GM12891 (cell line): ENCODE data around the gene PCED1B.
"Not testable (repeated sequence)": the region's sequence is repeated elsewhere in the genome, so short reads cannot be mapped to it uniquely, and the experiment has no call there.

Experiments used
- DNase-seq: peaks from one replicate; pipeline ENCODE4 v3.0.0; 2011; ENCODE audit warnings: low spot score; ENCODE audit not compliant: insufficient read length
- FAIRE-seq: peaks from 2 replicates; lab custom pipeline; 2011; peaks lifted over from hg19 to GRCh38; lab: Jason Lieb, UNC
- PAX5 ChIP-seq: IDR thresholded peaks from 2 replicates; pipeline ENCODE4 v1.6.1; 2011; ENCODE audit warnings: low read length, moderate library complexity, mild to moderate bottlenecking; ENCODE audit not compliant: insufficient read depth, severe bottlenecking
- POLR2A ChIP-seq: IDR thresholded peaks from 2 replicates; pipeline ENCODE4 v1.6.1; 2011; ENCODE audit warnings: low read depth, low read length, control low read depth
- POLR2AphosphoS5 ChIP-seq: IDR thresholded peaks from 2 replicates; pipeline ENCODE4 v1.6.1; 2011; ENCODE audit warnings: low read depth, low read length, control low read depth
- POU2F2 ChIP-seq: IDR thresholded peaks from 2 replicates; pipeline ENCODE4 v1.6.1; 2011; ENCODE audit warnings: low read depth, mild to moderate bottlenecking, control low read depth, low read length, moderate library complexity
- SPI1 ChIP-seq: IDR thresholded peaks from 2 replicates; pipeline ENCODE4 v1.6.1; 2011; ENCODE audit warnings: low read depth, low read length, control low read depth
- TAF1 ChIP-seq: IDR thresholded peaks from 2 replicates; pipeline ENCODE4 v1.6.1; 2011; ENCODE audit warnings: low read depth, low read length, control low read depth

The PCED1B gene

DNA sequence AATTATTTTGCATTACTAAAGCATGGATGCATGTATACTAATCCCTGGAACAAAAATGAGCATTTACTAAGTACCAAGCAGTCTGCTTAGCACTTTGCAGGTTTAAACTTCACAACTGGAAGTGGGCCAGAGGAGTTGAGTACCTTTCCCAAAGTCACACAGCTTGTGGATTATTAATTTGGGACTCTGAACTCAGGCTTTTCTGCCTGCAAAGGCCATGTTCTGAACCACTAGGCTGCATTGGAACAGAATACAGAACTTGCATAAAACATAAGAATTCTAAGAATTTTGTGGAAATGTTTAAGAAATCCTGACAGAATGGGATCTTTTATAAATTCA is 133.2 kb downstream of the PCED1B start:
- TF ChIP-seq PAX5, result no peak
- TF ChIP-seq POLR2A, result no peak
- no peak for FAIRE-seq
- DNase-seq, result no peak

DNA sequence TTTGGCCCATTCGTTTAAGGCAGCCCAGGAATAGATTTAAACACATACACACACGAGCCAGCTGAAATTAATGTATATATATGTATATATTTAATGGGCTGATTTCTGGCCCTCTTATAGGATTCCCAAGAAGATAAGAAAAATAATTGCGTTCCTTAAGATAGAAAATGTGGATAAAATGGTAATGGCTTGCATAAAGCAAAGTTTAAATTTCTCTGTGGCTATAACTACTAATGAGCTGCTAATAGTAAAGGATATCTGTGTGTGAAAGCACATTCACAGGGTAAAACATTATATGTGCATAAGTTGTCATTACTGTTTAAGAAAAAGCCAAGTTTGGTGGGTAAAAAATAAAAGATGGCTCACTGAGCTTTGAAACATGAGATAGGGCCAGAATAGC is 134.0 kb downstream of the PCED1B start:
- FAIRE-seq (no peak), DNase-seq (no peak)
- TF ChIP-seq SPI1 (no peak), POLR2AphosphoS5 (no peak), POLR2A (no peak), POU2F2 (no peak), PAX5 (no peak), TAF1 (no peak)

DNA sequence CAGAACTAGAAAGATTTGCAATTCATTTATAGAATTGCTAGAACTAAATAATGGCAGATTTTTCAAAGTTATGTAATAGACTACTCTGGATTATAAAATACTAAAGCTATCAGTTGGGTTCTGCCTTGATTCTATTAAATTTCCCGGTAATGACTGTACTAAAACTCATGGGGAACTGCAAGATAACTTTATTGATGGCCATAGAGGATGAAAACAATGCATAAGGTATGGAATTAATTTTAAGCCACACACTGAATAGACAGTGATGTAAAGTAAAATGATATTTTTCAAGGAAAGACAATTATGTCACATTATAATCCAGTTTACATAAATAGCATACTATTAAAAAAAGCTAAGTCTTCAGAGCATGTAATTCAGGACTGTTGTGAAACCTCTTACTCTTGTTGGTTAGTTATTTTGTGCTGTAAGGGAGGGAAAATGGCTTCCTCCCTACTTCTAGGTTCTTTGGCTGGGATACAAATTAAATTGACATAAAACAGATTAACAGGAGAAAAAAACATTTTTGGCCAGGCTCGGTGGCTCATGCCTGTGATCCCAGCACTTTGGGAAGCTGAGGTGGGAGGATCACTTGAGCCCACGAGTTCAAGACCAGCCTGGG is 134.7 kb downstream of the PCED1B start:
- DNase-seq (no peak), FAIRE-seq (no peak)
- TF ChIP-seq SPI1, result no peak
- TF ChIP-seq TAF1, result no peak
- TF ChIP-seq PAX5, result no peak
- no peak for TF ChIP-seq POLR2A
- no peak for TF ChIP-seq POLR2AphosphoS5

DNA sequence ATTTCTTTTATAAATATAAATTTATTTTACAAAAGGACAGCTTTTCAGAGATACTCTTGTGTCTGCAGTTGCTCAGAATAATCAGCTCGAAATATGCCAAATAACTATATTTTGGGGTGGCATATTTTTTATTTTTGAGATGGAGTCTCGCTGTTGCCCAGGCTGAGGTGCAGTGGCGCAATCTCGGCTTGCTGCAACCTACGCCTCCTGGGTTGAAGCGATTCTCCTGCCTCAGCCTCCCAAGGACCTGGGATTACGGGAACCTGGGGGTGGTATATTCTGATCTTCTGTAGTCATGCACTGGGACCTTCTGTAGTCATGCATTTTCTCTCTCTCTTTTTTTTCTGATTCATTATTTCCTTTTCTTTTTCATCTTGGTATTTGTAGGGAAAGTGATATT is 135.3 kb downstream of the PCED1B start:
- FAIRE-seq (no peak), DNase-seq (no peak)
- TF ChIP-seq POLR2AphosphoS5, result no peak

DNA sequence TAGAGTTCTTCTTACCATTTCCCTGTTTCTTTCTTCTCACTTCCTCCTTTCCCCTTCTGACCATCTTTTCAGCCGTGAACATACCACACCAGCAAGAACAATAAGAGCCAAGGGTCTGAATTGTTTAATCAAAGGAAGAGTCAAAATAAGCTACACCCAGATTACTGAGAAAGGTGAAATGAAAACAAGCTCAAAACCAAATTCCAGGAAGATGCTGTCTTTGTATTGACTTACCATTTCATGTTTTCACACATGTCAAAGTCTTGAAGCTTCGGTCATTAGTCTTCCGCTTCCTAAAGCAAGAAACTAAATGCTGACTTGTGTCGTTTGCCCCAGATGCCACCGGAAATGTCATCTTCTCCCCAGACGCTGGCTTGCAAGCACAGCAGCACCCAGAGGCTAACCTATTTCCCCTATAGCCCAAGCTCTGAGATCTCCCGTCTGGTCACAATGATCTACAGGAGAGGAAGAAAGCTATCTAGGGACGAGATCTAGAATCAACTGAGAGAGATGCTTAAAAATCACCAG is 136.8 kb downstream of the PCED1B start:
- peak; percentile 84 for FAIRE-seq
- TF ChIP-seq POLR2AphosphoS5 (no peak), POLR2A (no peak), POU2F2 (no peak), TAF1 (no peak), PAX5 (no peak), SPI1 (peak; percentile 84)
- DNase-seq, result no peak

DNA sequence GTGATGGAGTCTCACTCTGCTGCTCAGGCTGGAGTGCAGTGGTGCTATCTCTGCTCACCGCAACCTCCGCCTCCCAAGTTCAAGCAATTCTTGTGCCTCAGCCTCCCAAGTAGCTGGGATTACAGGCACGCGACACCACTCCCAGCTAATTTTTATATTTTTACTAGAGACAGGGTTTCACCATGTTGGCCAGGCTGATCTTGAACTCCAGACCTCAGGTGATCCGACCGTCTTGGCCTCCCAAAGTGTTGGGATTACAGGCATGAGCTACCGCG is 138.1 kb downstream of the PCED1B start:
- FAIRE-seq, DNase-seq: not testable (repeated sequence)

DNA sequence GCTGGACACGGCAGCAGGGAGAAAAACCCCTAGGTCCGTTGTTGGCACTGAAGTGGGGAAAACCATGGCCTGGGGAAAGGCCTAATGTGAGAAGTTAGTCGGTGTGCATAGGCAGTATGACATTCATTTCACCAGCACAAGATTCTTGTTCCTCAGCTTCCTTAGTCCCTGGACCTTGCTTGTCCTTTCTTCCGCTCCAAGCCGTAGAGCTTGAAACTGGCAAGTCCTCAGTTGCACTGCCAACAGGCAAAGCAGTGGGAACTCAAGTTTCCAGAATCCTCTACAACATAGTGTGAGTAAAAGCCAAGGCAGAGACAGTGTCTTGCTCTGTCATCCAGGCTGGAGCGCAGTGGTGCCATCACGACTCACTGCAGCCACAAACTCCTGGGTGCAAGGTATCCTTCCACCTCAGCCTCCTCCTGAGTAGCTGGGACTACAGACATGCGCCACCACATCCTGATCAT is 138.8 kb downstream of the PCED1B start:
- TF ChIP-seq PAX5, result no peak
- peak; percentile 36; the same call in 1 of the 2 replicates for TF ChIP-seq POLR2A
- DNase-seq, result no peak
- peak; percentile 77 for FAIRE-seq

DNA sequence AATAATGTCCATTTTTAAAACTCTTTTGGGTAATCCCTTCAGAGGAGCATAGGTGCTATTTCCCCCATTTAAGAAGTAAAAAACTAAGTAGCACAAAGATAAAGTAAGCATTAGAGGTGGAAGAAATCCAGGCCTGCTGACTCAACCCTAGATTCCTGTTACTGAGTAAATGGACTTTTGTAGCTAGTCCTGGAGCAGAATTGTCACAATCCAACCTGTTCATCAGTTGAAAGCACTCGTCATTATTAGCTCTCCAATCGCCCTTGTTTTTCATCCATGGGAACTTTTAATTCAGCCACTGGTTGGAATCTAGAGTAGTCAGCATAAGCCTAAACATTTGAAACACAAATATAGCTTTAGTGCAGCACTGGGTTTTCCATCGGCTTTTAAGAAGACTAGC is 139.8 kb downstream of the PCED1B start:
- FAIRE-seq (no peak), DNase-seq (no peak)
- no peak for TF ChIP-seq POLR2A
- no peak for TF ChIP-seq POLR2AphosphoS5
- TF ChIP-seq PAX5, result no peak
- no peak for TF ChIP-seq SPI1
- TF ChIP-seq POU2F2, result no peak
- TF ChIP-seq TAF1, result no peak

DNA sequence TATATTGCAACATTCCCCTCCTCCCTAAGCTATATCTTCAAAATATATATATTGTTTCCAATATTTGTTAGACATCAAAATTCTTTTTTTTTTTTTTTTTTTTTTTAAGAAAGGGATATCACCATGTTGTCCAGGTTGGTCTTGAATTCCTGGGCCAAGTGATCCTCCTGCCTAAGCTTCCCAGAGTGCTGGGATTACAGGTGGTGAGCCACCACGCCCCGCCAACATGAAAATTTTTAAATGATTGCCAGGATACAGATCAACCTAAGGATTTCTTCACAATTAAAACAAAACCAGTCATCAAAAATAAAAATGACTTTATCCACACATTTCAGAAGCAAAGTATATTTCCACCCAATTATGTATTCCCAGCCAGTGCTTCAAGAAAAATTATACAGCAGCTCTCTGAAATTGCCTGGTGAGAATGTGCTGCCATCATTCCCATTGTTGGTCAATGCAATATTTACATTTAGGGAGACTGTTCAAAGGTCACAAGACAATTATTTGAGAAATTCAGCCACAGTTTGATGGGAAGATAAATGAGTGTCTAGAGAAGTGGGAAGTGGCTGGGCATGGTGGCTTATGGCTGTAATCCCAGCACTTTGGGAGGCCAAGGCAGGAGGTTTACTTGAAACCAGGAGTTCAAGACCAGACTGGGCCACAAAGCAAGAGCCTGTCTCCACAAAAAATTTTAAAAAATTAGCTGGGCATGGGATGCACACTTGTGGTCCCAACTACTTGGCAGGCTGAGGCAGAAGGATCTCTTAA is 142.0 kb downstream of the PCED1B start:
- FAIRE-seq, result no peak
- DNase-seq, result no peak
- TF ChIP-seq POU2F2, result no peak

DNA sequence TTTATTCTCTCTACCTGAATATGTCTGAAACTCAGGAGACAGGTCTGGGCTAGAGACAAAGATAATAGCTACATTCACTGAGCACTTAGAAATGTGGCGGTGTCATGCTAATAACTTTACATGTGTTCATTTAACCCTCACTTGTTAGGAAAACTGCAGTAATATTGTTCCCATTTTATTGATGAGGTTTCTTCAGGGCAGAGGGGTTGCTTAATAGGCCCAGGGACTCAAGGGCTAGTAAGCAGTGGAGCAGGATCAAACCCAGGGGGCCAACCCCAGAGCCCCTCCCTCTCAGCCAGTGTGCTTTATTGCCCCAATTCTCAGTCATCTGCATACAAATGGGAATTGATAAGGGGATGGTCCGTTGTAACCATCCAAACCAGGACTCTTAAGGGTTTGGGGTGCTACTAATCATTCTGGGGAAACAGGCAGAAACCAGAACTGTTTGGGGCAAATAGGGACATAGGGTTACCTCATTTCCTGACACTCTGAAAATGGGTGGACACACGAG is 143.2 kb downstream of the PCED1B start:
- FAIRE-seq (no peak), DNase-seq (no peak)
- no peak for TF ChIP-seq TAF1
- no peak for TF ChIP-seq POU2F2
- TF ChIP-seq PAX5, result no peak
- TF ChIP-seq SPI1, result no peak
- no peak for TF ChIP-seq POLR2A
- TF ChIP-seq POLR2AphosphoS5, result no peak

DNA sequence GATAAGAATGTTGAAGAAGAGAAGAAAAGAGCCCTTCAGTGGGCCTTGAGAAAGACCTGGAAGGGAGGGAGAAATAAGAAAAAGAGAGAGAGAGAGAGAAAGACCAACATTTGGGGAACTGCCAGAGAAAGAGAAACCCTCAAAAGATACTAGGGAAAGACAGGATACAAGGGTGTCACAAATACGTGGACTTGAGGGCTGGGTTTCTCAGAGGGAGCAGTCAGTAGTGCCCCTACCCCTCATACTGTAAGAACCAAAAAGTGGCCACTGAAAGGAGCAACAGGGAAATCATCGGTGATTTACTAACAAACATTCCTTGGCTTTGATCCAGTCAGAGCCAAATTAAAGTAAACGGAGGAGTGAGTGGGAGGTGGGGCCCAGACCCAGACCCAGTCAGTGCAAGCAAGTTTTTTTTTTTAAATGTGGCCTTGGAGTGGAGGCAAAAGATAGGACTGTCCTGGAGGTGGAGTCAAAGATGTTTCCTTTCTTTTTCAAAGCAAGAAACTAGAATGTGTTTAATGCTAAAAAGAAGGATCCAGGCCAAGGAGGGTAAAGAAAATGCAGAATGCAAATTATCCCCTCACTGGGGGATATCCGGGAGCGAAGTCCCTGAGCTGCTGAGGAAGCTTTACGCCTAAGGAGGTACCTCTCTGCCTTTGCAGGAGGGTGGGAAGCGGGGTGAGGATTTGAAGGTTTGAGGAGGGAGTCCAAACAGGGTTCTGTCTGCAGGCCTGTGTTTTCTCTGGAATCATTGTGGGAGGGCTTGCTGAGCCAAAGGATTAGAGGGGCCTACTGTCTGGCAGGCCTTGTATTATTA is 143.8 kb downstream of the PCED1B start:
- no peak for TF ChIP-seq POU2F2
- TF ChIP-seq PAX5, result no peak
- TF ChIP-seq TAF1, result no peak
- TF ChIP-seq POLR2AphosphoS5, result no peak
- TF ChIP-seq SPI1, result no peak
- TF ChIP-seq POLR2A, result no peak

More for the DNA sequence above, 143.8 kb downstream of the PCED1B start:
- DNase-seq, result no peak
- FAIRE-seq, result no peak
